ENCODE measurements around the gene FYN.

FYN gene

GRCh38 chr6:111738631-111739030 lies 134.6 kb downstream of the FYN start:
- Histone ChIP-seq H3K9me3 (ENCODE audit: insufficient read depth, low read length, severe bottlenecking) (no peaks in the 10 kb centered on the region), H4K20me1 (ENCODE audit: insufficient read depth, low read length) (peaks cover 21% of the 10 kb centered on the region; the same call in 1 of the 2 replicates), H3K4me3 (ENCODE audit: low read depth in 1 of 2, low read length in 2 of 2) (no peak overlapping the region), H3K27me3 (ENCODE audit: insufficient read depth, low read length, poor library complexity) (no peaks in the 10 kb centered on the region), H2AFZ (ENCODE audit: low read depth, low read length) (no peak overlapping the region), H3K9ac (ENCODE audit: low read depth, low read length) (no peak overlapping the region), H3K27ac (ENCODE audit: low read length) (no peak overlapping the region), H3K36me3 (ENCODE audit: insufficient read depth, low read length) (peaks cover 43% of the 10 kb centered on the region), H3K4me1 (ENCODE audit: insufficient read depth, low read length) (no peaks in the 10 kb centered on the region), H3K79me2 (ENCODE audit: insufficient read depth, low read length) (peaks cover 52% of the 10 kb centered on the region), H3K4me2 (ENCODE audit: insufficient read depth, low read length) (no peak overlapping the region)
- no peak for DNase-seq
- ATAC-seq (ENCODE audit: insufficient read depth, low read depth) = no peak
- no peak for TF ChIP-seq CTCF (IDR thresholded peaks at IDR 0.05; ENCODE audit: borderline replicate concordance, extremely low read depth, low read length, poor library complexity, severe bottlenecking)
- TF ChIP-seq EZH2 (IDR thresholded peaks at IDR 0.05; ENCODE audit: borderline replicate concordance, low read depth, low read length, severe bottlenecking) = no peak

GRCh38 chr6:111738156-111738555 lies 135.1 kb downstream of the FYN start:
- no peak for DNase-seq
- Histone ChIP-seq H3K4me1 (ENCODE audit: insufficient read depth, low read length) (no peaks in the 10 kb centered on the region), H2AFZ (ENCODE audit: low read depth, low read length) (no peak overlapping the region), H3K9me3 (ENCODE audit: insufficient read depth, low read length, severe bottlenecking) (peaks cover 2% of the 10 kb centered on the region), H3K27ac (ENCODE audit: low read length) (no peak overlapping the region), H3K27me3 (ENCODE audit: insufficient read depth, low read length, poor library complexity) (no peaks in the 10 kb centered on the region), H3K4me2 (ENCODE audit: insufficient read depth, low read length) (no peak overlapping the region), H3K4me3 (ENCODE audit: low read depth in 1 of 2, low read length in 2 of 2) (no peak overlapping the region), H4K20me1 (ENCODE audit: insufficient read depth, low read length) (peaks cover 21% of the 10 kb centered on the region; the same call in 1 of the 2 replicates), H3K79me2 (ENCODE audit: insufficient read depth, low read length) (peaks cover 55% of the 10 kb centered on the region), H3K9ac (ENCODE audit: low read depth, low read length) (no peak overlapping the region), H3K36me3 (ENCODE audit: insufficient read depth, low read length) (peaks cover 47% of the 10 kb centered on the region)
- TF ChIP-seq EZH2 (IDR thresholded peaks at IDR 0.05; ENCODE audit: borderline replicate concordance, low read depth, low read length, severe bottlenecking) (no peak), CTCF (IDR thresholded peaks at IDR 0.05; ENCODE audit: borderline replicate concordance, extremely low read depth, low read length, poor library complexity, severe bottlenecking) (no peak)
- no peak for ATAC-seq (ENCODE audit: insufficient read depth, low read depth)

GRCh38 chr6:111737065-111737521 lies 136.2 kb downstream of the FYN start:
- TF ChIP-seq CTCF (IDR thresholded peaks at IDR 0.05; ENCODE audit: borderline replicate concordance, extremely low read depth, low read length, poor library complexity, severe bottlenecking) (no peak), EZH2 (IDR thresholded peaks at IDR 0.05; ENCODE audit: borderline replicate concordance, low read depth, low read length, severe bottlenecking) (no peak)
- Histone ChIP-seq H3K36me3 (ENCODE audit: insufficient read depth, low read length) (peaks cover 51% of the 10 kb centered on the region), H3K9me3 (ENCODE audit: insufficient read depth, low read length, severe bottlenecking) (peaks cover 2% of the 10 kb centered on the region), H2AFZ (ENCODE audit: low read depth, low read length) (no peak overlapping the region), H4K20me1 (ENCODE audit: insufficient read depth, low read length) (peaks cover 17% of the 10 kb centered on the region; the same call in 1 of the 2 replicates), H3K79me2 (ENCODE audit: insufficient read depth, low read length) (peaks cover 61% of the 10 kb centered on the region), H3K9ac (ENCODE audit: low read depth, low read length) (no peak overlapping the region), H3K4me2 (ENCODE audit: insufficient read depth, low read length) (no peak overlapping the region), H3K4me1 (ENCODE audit: insufficient read depth, low read length) (no peaks in the 10 kb centered on the region), H3K27ac (ENCODE audit: low read length) (no peak overlapping the region), H3K4me3 (ENCODE audit: low read depth in 1 of 2, low read length in 2 of 2) (no peak overlapping the region), H3K27me3 (ENCODE audit: insufficient read depth, low read length, poor library complexity) (no peaks in the 10 kb centered on the region)
- DNase-seq (no peak), ATAC-seq (ENCODE audit: insufficient read depth, low read depth) (no peak)
